ENCODE measurements around the gene PRR5L.

- TF ChIP-seq POLR2A (IDR thresholded peaks at IDR 0.05; ENCODE audit: low read length) (no peak), GATA1 (IDR thresholded peaks at IDR 0.05; ENCODE audit: low read depth, low read length) (no peak)
Observed at GRCh38 chr11:36376888-36377758, 81.0 kb downstream of the PRR5L start.

Data from erythroblast (primary cell).